Central memory CD4-positive, alpha-beta T cell (primary cell): ENCODE results near the gene KAT7.

Source experiments
- DNase-seq: peaks from one replicate; pipeline ENCODE4 v3.0.0; 2022

Gene KAT7

GRCh38 chr17:49873466-49873865 is 85.0 kb downstream of the KAT7 start:
- DNase-seq: no peak

- DNase-seq: no peak
These were observed 85.4 kb downstream of the KAT7 start for GRCh38 chr17:49873926-49874325.

GRCh38 chr17:49874911-49875310 is 86.4 kb downstream of the KAT7 start:
- DNase-seq: no peak

GRCh38 chr17:49875685-49876084 is 87.2 kb downstream of the KAT7 start:
- no peak for DNase-seq

- DNase-seq: no peak
These were observed 90.7 kb downstream of the KAT7 start for GRCh38 chr17:49878931-49879904.

GRCh38 chr17:49880291-49881053 is 92.0 kb downstream of the KAT7 start:
- peak; percentile 44 for DNase-seq

GRCh38 chr17:49881054-49881402 is 92.5 kb downstream of the KAT7 start:
- DNase-seq: no peak

- DNase-seq: no peak
These were observed 94.0 kb downstream of the KAT7 start for GRCh38 chr17:49882434-49882833.
